Upper lobe of left lung (tissue), 4 donors: ENCODE measurements around the gene C10orf71.

Experiments used
- CTCF ChIP-seq, 6 experiments: fragments of 450-650 bp in 4 of 6; fragments of 200-600 bp in 2 of 6; sonication (generic) in 2 of 6; IDR thresholded peaks; one replicate each; pipeline ENCODE4 v1.5.1; 2016 to 2019; ENCODE audit warnings: antibody characterized with exemption in 6 of 6
- EP300 ChIP-seq, 4 donors: sonication (generic); formaldehyde crosslinking; IDR thresholded peaks; one replicate each; pipeline ENCODE4 v1.5.1; 2017; ENCODE audit warnings: antibody characterized with exemption in 4 of 4, control low read depth in 2 of 4
- POLR2A ChIP-seq, 4 donors: fragments of 450-650 bp; IDR thresholded peaks; one replicate each; pipeline ENCODE4 v1.5.1; 2016 to 2017; ENCODE audit warnings: antibody characterized with exemption in 4 of 4, mild to moderate bottlenecking in 2 of 4
- POLR2AphosphoS5 ChIP-seq, 2 donors: sonication (generic); formaldehyde crosslinking; IDR thresholded peaks; one replicate each; pipeline ENCODE4 v1.5.1; 2017; ENCODE audit warnings: antibody characterized with exemption in 2 of 2

GRCh38 chr10:49303711-49304110, 4.7 kb downstream of the C10orf71 start:
- TF ChIP-seq CTCF (IDR thresholded peaks at IDR 0.05) (no peak), POLR2A (IDR thresholded peaks at IDR 0.05) (no peak), EP300 (IDR thresholded peaks at IDR 0.05) (no peak), POLR2AphosphoS5 (IDR thresholded peaks at IDR 0.05) (no peak)
